Suprapubic skin (tissue), 3 donors: ENCODE data around the gene ATP6V1F.

Experiments used
- CTCF ChIP-seq, 2 donors: fragments of 200-600 bp in 1 of 2; fragments of 450-650 bp in 1 of 2; sonication (generic) in 1 of 2; IDR thresholded peaks; one replicate each; pipeline ENCODE4 v1.5.1; 2016 to 2019; ENCODE audit warnings: antibody characterized with exemption in 2 of 2, mild to moderate bottlenecking in 1 of 2, moderate library complexity in 1 of 2
- EP300 ChIP-seq: sonication (generic); formaldehyde crosslinking; IDR thresholded peaks from one replicate; pipeline ENCODE4 v1.6.1; 2017; ENCODE audit warnings: antibody characterized with exemption
- POLR2A ChIP-seq, 2 donors: fragments of 450-650 bp; IDR thresholded peaks; one replicate each; pipeline ENCODE4 v1.6.1; 2017; ENCODE audit warnings: antibody characterized with exemption in 2 of 2, mild to moderate bottlenecking in 2 of 2, moderate library complexity in 2 of 2

- TF ChIP-seq POLR2A (IDR thresholded peaks at IDR 0.05) (no peak), CTCF (IDR thresholded peaks at IDR 0.05) (no peak), EP300 (no peak)
These were observed 26.6 kb upstream of the ATP6V1F start for GRCh38 chr7:128835790-128836641.
